ENCODE data around the gene MRPL53.
"Not testable (repeated sequence)": the region's sequence is repeated elsewhere in the genome, so short reads cannot be mapped to it uniquely, and the experiment has no call there.

Gene MRPL53

DNA sequence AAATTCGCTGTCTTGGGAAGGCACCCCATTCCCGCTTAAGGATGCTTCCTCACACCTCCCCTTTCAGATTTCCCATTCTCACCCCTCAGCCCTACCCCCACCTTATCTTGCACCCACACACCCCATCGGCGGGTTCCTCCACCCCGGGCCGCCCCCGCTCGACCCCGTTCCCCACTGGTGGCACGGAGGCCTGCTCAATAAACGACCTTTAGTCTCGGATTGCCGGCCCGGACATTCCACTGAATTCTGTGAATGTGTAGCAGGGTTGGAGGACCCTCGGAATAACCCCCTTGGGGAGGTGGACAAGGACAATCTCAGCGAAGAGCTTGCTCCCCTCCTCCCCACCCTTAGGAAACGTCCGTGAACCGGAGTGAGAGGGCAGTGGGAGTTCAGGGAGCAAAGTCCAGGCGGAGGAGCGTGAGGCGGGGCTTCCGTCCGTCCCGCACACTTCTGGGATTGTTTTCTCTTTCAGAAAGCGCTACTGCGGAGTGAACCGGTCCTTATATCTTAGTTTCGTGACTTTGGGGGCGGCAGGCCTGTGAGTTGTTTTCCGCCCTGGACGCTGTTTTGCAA is 29.8 kb upstream of the MRPL53 start:
- peak; percentile 46 for DNase-seq

DNA sequence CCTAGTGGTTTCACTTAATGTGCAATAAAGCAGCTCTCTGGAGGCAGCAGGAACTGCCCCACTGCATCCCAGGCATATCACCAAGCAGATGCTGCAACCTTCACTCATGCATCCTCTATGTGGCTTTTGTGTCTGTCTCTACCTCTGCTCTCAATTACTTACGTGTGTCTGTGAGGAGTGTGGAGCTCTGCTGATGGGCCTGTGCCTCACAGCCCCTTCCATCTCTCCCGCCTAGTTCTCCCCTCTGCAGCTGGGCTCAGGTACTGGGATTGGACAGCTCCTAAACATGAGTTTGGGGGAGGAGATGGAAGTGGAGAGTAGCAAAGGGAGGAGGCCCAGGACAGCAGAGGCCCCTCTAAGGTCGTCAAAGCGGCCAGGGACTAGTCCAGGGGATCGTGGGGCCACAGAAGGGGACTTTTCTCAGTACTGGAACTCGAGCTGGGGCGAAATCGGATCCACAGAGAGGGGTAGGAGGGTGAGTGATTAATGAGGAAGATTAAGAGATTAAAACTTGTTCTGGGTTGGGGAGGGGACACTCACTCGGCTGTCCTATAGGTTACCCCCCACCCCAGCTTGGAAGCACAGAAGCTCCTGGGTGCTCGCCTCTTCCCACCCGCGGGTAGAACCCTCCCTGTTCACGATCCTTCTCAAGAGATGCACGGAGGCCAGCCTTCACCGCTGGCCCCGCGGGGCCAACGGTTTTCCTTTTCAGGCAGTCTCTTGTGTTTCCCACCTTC is 29.0 kb upstream of the MRPL53 start:
- DNase-seq, result no peak

DNA sequence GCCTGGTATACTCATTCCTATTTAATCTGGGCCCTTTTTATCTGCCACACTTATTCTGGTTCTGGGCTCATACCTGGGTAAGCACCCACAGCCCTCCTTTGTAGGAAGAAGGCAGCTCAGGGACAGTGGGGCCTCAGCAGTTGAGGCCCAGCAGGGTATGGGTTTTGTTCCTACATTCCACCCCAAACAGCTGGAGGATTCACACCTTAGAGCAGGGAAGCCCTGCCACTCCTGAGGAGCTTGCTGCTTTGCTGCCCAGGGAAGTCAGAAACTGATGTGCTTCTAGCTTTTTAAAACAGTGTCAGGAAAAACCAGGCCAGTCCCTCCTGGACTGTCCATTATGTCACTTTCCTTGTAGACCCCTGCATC is 28.1 kb upstream of the MRPL53 start:
- DNase-seq, result no peak

DNA sequence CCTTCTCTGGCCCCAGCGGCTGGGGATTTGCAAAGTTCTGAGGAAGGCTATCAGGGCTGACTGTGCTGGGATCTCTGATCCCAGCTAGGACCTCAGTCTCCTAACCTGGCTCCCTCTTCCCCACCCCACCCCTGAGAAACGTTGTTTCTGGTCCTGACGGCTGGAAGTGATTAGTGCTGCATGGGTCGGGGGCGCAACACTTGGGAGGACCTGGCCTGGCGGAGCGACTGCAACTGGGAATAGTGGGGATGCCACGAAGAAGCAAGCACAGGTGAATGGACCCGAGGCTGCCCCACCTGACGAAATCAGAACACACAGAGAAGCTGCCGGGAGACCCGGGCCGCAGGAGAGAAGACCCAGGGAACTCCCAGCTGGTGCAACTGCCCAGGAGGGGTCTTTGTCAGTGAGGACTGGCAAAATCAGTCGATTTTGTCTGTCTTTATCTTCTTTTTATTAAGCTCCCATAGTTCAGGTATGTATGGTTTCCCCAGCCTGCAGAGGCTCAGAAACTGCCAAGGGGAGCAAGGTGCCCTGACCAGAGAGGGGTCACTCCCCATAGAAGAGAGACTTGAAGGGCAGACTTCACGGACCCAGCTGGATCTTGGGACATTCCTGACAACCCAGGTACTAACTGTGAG is 27.6 kb upstream of the MRPL53 start:
- no peak for DNase-seq

DNA sequence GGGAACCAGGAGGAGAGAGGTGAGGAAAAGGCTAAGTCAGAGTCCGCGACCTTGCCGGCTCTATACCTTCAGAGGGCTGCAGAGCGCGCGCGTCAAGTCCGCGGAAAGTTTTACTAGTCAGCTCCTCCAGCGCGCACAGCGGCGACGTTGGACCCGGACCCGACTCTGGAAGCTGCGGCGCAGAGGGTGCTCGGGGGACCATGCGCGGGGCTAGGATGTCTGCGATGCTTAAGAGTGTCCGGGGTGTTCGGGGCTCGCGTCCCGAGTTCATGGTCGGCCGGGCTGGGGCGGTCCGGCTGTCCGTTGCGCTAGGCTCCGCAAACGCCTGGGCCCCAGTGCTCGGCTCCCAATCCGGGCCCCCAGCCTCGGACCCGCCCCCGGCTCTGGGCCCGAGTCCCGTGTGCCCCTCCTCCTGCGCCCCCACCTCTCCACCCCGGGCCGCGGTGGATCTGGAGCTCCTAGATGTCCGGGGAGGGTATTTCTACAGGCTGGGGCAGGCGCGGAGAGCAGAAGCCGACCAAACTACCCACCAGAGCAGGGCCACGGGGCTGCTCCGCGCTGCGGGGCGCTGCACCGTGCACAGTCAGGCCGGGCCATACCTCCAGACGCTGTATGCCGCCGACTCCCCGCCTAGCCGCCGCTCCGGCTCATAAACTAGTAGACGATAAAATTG is 26.9 kb upstream of the MRPL53 start, which contains the start of gene LBX2:
TSS of gene LBX2 (minus strand) at position 337 of the 673 bp plus-strand sequence. CDS start at position 271, 66 bp downstream.
- DNase-seq, result no peak

DNA sequence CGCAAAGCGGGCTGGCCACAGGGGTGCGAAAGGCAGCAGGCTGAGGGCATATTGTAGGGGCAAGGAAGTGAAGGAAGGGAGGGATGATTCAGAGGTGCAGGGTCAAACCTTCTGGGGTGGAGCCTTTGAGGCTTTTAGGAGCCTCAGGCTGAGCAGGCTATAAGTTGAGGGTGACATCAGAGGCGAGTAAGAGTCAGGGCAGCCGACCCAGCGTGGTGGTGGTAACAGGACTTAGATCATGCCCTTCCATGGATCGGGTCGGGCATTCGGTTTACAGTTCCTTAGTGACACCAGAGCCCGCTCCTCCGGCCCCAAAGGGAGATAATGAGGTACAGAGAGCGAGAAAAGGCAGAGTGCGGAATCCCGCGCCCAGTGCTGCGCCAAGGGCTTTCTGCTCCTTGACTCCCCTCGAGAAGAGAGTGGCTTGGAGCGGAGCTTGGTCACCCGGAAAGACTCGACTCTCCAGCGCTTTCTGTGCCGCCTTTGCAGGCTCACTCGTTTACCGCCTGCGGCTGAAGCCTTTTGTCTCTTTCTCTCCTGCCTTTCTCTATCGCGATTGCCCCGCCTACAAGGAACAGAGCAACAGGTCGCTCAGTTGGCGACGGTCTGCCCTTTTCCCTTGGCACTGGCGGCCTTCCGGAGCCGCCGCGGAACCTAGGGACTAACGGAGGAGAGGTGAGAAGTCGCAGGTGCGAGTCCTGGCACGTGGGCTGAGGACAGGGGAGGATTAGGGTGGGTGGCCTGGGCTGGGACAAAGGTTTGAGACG is 26.2 kb upstream of the MRPL53 start:
- DNase-seq, result peak; percentile 52

DNA sequence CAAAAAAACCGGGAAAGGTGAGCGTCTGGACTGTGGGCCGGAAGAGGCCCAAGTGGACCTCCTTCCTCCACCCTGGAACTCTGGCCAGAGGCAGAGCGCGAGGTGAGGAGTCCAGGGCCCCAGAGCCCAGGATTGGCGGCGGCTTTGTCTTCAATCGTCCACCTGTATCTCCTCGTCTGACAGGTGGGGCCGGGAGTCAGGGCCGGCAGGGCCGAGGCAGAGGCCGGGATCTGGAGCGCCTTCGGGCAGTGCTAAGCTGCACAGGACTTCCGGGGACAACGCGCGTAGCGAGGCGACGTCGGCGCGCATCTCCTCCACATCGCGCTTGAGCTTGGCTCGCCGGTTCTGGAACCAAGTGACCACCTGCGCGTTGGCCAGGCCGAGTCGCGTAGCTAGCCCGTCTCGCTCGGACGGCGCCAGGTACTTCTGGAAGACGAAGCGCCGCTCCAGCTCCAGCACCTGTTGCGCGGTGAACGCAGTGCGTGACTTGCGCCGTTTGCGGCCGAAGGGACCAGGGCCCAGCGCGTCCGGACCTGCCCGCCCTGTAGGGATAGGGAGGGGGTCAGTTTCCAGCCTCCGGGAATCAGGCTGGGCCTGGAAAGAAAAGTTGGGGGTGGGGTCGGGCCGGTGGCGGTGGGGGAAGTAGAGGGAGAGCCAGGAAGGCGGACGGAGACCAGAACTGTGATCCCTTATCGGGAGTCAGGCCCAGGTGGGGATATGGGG is 25.5 kb upstream of the MRPL53 start:
- DNase-seq, result peak; percentile 36

DNA sequence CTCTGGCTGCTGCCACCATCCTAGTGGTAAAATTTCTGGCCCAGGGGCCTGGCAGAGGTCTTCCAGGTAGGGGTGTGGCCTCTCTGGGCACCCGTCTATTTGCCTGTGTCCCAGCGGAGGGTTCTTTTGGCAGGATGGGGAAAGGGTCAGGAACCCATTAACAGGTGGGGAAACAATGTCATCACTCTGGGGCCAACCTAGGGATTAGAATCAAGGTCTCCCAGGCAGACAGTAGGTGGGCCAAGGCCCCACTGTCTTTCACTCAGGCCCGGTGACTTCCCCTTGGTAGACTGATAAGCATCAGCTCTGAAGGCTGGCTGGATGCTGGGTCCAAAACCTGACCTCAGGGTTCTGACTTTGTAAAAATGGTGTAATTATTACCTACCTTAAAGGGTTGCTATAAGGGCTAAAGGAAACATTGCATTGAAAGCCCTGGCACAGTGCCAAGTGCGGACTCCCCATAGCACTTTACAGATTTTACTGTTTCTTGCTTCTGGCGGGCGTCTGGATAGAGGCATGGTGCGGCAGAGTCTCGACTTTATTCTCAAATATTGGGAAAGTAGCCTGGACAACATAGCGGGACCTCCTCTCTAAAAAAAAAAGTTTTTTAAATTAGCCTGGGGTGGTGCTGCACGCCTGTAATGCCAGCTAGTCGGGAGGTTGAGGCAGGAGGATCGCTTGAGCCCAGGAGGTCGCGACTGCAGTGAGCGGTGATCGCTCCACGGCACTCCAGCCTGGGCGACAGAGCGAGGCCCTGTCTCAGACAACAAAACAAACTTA is 24.7 kb upstream of the MRPL53 start:
- DNase-seq, result no peak

DNA sequence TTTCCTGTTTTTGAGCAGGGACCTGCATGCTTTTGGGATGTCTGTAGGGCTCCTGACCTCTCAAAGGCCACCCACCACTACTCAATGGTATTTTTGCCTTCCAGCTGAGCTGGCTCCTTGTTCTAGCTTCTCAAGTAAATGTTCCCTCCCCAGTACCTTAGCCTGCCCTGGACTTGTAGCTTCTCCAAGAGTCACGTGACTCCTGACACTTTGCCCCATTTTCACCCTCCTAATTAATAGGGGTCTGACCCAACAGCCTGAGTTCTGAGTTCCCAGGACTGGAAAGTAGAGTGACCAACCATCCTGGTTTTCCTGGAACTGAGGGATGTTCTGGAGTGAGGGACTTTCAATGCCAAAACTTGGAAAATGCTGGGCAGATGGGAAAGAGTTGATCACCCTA is 23.0 kb upstream of the MRPL53 start:
- DNase-seq, result no peak

DNA sequence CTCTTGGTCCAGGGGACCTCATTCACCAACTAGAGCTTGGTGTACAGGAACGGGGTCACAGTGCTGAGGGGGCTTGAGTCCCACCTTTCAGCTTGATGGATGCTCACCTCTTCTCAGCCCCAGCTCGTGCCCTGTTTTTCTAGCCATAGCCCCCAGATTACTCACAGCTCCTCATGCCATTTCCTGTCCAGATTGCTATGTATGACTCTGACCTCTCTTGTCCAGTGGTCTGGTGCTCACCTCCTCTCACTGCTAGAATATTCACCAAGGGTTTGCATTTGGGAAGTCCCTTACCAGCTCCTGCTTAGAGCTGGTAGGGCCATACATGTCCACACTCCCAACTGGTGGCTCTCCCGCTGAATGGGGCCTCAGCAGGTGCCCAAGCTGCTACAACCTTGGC is 21.1 kb upstream of the MRPL53 start:
- no peak for DNase-seq

DNA sequence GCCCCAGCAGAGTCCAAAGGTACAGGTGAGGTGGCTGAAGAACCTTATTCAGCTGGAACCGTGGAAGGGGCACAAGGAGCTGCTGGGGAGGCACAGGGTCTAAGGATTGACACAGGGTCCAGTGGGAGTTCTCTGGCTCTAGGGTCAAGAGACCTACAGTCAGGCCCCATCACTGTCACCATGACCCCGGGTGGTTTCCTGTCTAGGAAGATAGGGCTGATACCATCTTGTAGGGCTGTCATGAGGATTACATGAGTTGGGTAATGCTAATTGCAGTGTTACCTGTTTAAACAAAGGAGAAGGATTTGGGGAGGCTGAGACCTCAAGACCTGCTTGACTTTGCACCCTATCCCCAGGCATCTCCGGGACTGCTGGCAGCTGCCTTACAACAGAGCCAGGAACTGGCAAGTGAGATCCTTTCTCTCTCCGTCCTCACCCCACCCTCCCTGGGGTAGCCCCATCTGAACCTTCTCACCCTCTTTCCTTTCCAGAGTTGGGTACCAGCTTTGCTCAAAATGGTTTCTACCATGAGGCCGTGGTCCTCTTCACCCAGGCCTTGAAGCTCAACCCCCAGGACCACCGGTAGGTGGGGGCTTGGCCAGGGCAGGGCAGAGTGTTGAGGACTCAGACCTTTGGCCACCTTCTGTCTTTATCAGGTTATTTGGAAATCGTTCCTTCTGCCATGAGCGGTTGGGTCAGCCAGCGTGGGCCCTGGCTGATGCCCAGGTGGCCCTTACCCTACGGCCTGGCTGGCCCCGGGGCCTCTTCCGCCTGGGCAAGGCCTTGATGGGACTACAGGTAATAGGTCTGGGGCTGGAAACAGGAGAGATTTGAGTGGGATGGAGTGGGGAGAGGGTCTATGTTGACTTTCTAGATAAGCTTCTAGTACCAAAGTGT is 19.4 kb upstream of the MRPL53 start:
- no peak for DNase-seq

DNA sequence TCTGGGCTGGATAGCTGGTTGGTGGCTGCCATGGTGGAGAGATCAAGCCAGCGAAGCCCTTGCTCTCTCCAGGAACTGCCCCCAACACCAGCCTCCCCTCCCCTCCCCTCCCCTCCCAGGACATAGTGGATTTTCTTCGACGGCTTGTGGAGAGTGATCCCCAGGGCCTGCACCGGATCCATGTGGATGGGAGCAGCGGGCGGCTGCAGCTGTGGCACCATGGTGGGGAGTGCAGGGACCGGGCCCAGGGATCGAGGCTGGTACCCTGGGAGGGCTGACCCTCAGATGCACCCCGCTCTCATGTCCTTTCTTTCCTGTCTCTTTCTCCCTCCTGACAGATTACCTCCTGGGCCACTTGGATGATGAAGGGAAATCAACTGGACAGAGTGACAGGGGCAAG is 17.4 kb upstream of the MRPL53 start:
- no peak for DNase-seq

DNA sequence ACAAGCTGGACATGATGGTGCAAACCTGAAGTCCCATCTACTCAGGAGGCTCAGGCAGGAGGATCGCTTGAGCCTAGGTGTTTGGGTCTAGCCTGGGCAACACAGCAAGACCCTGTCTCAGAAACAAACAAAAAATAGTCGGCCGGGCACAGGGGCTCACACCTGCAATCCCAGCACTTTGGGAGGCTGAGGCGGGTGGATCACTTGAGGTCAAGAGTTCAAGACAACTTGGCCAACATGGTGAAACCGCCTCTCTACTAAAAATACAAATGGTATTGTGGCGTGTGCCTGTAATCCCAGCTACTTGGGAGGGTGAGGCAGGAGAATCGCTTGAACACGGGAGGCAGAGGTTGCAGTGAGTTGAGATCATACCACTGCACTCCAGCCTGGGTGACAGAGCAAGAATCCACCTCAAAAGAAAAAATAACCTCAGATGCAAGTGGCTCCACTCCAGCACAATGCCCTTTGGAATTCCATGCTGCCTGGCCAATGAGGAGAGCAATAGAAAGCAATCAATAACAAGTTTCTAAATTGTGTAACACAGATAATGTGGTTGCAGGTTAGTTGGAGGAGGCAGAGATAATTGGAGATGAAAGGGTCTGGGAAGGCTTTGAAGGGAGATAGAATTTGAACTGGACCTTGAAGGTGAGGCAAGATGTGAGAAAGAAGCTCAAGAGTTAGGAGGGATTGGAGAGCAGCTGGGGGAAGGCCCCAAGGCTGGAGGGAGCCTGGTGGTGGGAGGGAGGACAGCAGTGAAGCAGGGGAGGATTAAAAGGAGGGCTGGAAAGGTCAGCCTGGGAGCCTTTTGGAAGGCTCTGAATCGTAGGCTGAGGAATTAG is 16.4 kb upstream of the MRPL53 start:
- no peak for DNase-seq

DNA sequence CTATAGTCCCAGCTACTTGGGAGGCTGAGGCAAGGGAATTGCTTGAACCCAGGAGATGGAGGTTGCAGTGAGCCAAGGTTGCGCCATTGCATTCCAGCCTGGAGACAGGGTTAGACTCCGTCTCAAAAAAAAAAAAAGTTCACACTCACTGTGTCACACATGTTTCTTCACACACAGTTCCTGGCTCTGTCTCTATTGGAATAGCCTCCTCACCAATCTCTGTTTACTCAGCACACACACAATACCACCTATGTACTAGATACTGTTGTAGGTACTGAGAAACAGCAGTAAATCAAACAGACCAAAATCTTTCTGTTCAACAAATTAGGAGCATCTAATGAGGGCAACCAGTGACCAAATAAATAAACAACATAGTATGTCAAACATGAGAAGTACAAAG is 13.7 kb upstream of the MRPL53 start:
- no peak for DNase-seq

DNA sequence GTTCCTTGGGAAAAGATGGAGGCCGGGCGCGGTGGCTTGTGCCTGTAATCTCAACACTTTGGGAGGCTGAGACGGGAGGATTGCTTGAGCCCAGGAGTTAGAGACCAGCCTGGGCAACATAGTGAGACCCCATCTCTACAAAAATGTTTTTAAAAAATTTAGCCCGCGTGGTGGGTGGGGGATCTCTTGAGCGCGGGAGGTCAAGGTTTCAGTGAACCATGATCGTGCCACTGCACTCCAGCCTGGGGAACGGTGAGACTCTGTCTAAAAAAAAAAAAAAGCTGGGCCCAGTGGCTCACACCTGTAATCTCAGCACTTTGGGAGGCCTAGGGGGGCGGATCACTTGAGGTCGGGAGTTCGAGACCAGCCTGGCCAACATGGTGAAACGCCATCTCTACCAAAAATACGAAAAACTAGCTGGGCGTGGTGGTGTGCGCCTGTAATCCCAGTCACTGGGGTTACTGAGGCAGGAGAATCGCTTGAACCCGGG is 11.2 kb upstream of the MRPL53 start:
- not testable (repeated sequence) for DNase-seq

DNA sequence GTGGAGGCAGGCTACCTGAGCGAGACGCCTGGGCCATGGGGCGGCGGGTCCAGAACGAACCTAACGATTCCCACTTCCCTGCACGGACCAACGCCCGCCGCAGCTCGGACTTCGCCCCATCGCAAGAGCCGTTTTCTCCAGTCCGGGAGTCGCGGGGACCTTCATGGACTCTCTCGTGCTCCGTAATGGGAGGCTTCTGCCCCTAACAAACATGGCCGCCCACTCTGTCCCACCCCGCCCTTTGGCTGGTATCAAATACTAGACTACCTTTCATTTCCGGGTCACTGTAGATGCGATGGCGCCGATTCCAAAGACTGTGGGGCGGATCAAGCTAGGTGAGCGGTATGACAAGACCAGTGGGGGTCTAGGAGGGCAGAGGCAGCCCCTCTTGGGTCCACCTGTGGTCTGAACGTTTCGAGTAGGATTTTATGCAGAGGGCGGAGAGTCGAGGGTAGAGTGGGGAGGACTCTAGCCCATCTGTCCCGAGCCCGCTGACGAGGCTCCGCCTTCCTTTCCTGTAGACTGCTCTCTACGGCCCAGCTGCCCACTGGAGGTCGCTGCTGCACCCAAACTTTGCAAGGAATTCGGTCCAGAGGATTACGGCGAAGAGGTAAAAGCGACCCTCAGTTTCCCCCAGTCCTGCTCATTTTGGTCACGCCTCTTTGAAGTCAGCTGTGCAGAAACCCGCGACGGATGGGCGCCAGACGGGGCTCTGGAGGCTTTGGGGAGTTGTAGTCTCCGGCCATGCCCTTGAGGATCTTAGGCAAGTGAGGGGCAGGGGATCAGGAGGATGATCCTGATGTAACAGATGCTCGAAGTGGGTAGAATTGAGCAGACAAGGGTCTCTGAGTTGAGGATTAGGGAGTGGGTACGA is 10.6 kb upstream of the MRPL53 start, which contains the start of the genes CCDC142 and TTC31:
TSS of gene CCDC142 (minus strand) at position 198 of the 874 bp plus-strand sequence. CDS start at position 37, 161 bp downstream.
TSS of gene TTC31 (plus strand) at position 281 of the 874 bp plus-strand sequence. CDS start at position 296, 15 bp downstream.
- DNase-seq, result peak; percentile 96

DNA sequence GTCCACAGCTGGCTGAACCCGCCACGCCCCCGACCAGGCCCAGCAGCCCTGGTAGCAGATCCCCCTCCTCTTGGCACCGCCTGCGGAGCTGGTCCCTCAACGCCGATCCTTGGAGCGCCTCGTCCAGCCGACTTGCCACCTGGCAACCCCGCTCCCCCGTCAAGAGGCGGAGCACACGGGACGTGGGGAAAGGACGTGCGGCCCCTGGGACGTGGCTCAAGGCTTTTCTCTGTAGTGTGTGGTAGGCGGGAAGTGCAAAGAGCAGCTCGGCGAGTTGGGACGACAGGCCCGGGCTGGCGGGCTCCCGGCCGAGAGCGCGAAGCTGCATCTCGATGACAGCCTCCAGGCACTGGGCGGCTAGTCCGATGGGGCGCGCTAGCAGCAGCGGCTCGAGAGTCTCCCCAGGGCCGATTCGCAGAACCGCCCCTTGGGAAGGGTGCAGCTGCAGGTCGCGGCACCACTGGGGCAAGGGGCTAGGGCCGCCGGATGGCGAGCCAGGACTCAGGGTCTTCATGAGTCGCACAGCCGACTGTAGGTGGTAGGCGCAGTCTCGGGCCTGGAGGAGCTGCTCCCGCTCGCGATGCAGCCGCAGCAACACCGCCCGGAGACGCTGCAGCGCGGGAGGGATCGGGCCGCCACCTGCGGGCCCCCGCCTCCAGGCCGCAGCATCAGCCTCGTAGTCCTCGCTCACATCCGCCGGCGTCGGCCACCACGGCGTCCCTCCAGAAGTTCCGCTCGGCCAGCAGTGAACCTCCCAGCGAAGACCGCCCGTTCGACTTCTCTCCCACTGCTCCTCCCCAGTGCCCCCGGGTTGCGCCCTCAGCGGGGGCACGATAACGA is 9.7 kb upstream of the MRPL53 start:
- peak; percentile 44 for DNase-seq
